SK-N-SH (cell line): ENCODE results near the gene ALDH3A2. TPM values are rescaled to one million over a fixed set of nuclear protein-coding genes. Genes with fewer than 3 reads are reported as not detected.

Source experiments
- CTCF ChIA-PET: fragments of 300-600, 350-600 bp; formaldehyde crosslinking; extraction: SDS; loops from one replicate; lab custom pipeline; 2021; lab: Yijun Ruan, JAX
- POLR2A ChIA-PET: fragments of 350-600 bp; sonication (Branson Sonifier 250); formaldehyde crosslinking; extraction: SDS; loops from one replicate; lab custom pipeline; 2020; ENCODE audit warnings: antibody characterized with exemption, inconsistent platforms; lab: Yijun Ruan, JAX
- DNase-seq: peaks from one replicate; pipeline ENCODE4 v3.0.0; 2012
- H2AFZ ChIP-seq: fragments of 200-600 bp; sonication (generic); 2 replicates; pipeline ENCODE4 v1.8.1; 2016; ENCODE audit warnings: antibody characterized with exemption, mild to moderate bottlenecking, low read depth
- H3F3A ChIP-seq: fragments of 200-600 bp; sonication (generic); replicated peaks from 2 replicates; pipeline ENCODE3; 2016; ENCODE audit warnings: antibody characterized with exemption, mild to moderate bottlenecking; ENCODE audit not compliant: insufficient read depth
- H3K27ac ChIP-seq, 2 experiments: fragments of 200-500 bp in 1 of 2; fragments of 200-600 bp in 1 of 2; sonication (Bioruptor generic) in 1 of 2; sonication (generic), shearing (Covaris generic) in 1 of 2; 2 replicates each; pipeline versions ENCODE4 v1.5.1 to v1.6.1; 2014 to 2016; ENCODE audit warnings: low read depth in 2 of 2, inconsistent platforms in 1 of 2, low read length in 1 of 2, mild to moderate bottlenecking in 1 of 2, mixed read lengths in 1 of 2
- H3K27me3 ChIP-seq: fragments of 200-600 bp; sonication (generic), shearing (Covaris generic); 2 replicates; pipeline ENCODE4 v1.6.1; 2016; ENCODE audit warnings: mixed run types; ENCODE audit not compliant: insufficient read depth
- H3K36me3 ChIP-seq, 2 experiments: fragments of 200-500 bp in 1 of 2; fragments of 200-600 bp in 1 of 2; sonication (Bioruptor generic) in 1 of 2; sonication (generic) in 1 of 2; replicated peaks in 1 of 2; 2 replicates each; pipeline versions ENCODE3 to v1.5.1; 2014 to 2016; ENCODE audit warnings: low read length in 1 of 2, mild to moderate bottlenecking in 1 of 2; ENCODE audit not compliant: insufficient read depth in 2 of 2, control insufficient read depth in 1 of 2
- H3K4me1 ChIP-seq, 2 experiments: fragments of 200-500 bp in 1 of 2; fragments of 200-600 bp in 1 of 2; sonication (Bioruptor generic) in 1 of 2; sonication (generic), shearing (Covaris generic) in 1 of 2; 2 replicates each; pipeline versions ENCODE4 v1.5.1 to v1.6.1; 2014 to 2016; ENCODE audit warnings: low read depth in 1 of 2, low read length in 1 of 2, mixed run types in 1 of 2; ENCODE audit not compliant: insufficient read depth in 2 of 2, control insufficient read depth in 1 of 2
- H3K4me2 ChIP-seq: fragments of 200-600 bp; sonication (generic), shearing (Covaris generic); 2 replicates; pipeline ENCODE4 v1.6.1; 2017; ENCODE audit warnings: mixed run types
- H3K4me3 ChIP-seq, 2 experiments: fragments of 200-500 bp in 1 of 2; fragments of 200-600 bp in 1 of 2; sonication (Bioruptor generic) in 1 of 2; sonication (generic), shearing (Covaris generic) in 1 of 2; 2 replicates each; pipeline versions ENCODE4 v1.5.1 to v1.8.1; 2014 to 2016; ENCODE audit warnings: low read depth in 2 of 2, inconsistent platforms in 1 of 2, low read length in 1 of 2, mild to moderate bottlenecking in 1 of 2, mixed read lengths in 1 of 2, moderate library complexity in 1 of 2
- H3K79me2 ChIP-seq: fragments of 200-600 bp; sonication (generic); 2 replicates; pipeline ENCODE4 v1.8.1; 2017; ENCODE audit warnings: mild to moderate bottlenecking; ENCODE audit not compliant: insufficient read depth
- H3K9ac ChIP-seq: fragments of 200-600 bp; sonication (generic); 2 replicates; pipeline ENCODE4 v1.6.1; 2017; ENCODE audit warnings: mixed run types
- H3K9me2 ChIP-seq: fragments of 200-600 bp; sonication (generic); 2 replicates; pipeline ENCODE4 v1.6.1; 2017; ENCODE audit warnings: mixed run types
- H3K9me3 ChIP-seq: fragments of 200-600 bp; sonication (generic); 2 replicates; pipeline ENCODE4 v1.6.1; 2017; ENCODE audit warnings: mixed run types, mild to moderate bottlenecking, moderate library complexity
- H4K20me1 ChIP-seq: fragments of 200-600 bp; sonication (generic); 2 replicates; pipeline ENCODE4 v1.6.1; 2017; ENCODE audit warnings: mild to moderate bottlenecking, mixed run types; ENCODE audit not compliant: insufficient read depth
- ELF1 ChIP-seq: IDR thresholded peaks from 2 replicates; pipeline ENCODE4 v1.4.0; 2012
- EZH2phosphoT487 ChIP-seq: fragments of 200-600 bp; sonication (generic); IDR thresholded peaks from 2 replicates; pipeline ENCODE4 v1.6.1; 2017; ENCODE audit warnings: low read depth, mixed run types, mild to moderate bottlenecking, antibody characterized with exemption, moderate library complexity, borderline replicate concordance
- FOSL2 ChIP-seq: IDR thresholded peaks from 2 replicates; pipeline ENCODE4 v1.4.0; 2012; ENCODE audit warnings: low read depth, mild to moderate bottlenecking, moderate library complexity, borderline replicate concordance
- FOXM1 ChIP-seq: IDR thresholded peaks from 2 replicates; pipeline ENCODE4 v1.4.0; 2012; ENCODE audit warnings: low read depth, mild to moderate bottlenecking
- GABPA ChIP-seq: IDR thresholded peaks from 2 replicates; pipeline ENCODE4 v1.4.0; 2012; ENCODE audit warnings: low read depth, mild to moderate bottlenecking
- MXI1 ChIP-seq: IDR thresholded peaks from 2 replicates; pipeline ENCODE4 v1.6.1; 2012; ENCODE audit warnings: mild to moderate bottlenecking, low read depth, low read length, improper control_type of control experiment
- RAD21 ChIP-seq: IDR thresholded peaks from 2 replicates; pipeline ENCODE4 v1.6.1; 2012; ENCODE audit warnings: mild to moderate bottlenecking, low read length
- RCOR1 ChIP-seq: fragments of 150-350 bp; IDR thresholded peaks from 2 replicates; pipeline ENCODE4 v1.6.1; 2017; ENCODE audit warnings: antibody characterized with exemption, low read length
- REST ChIP-seq: IDR thresholded peaks from 2 replicates; pipeline ENCODE4 v1.6.1; 2012; ENCODE audit warnings: mild to moderate bottlenecking, low read depth, low read length, moderate library complexity
- RFX5 ChIP-seq: IDR thresholded peaks from 2 replicates; pipeline ENCODE4 v1.6.1; 2012; ENCODE audit warnings: mild to moderate bottlenecking, improper control_type of control experiment, low read length
- SIN3A ChIP-seq: IDR thresholded peaks from 2 replicates; pipeline ENCODE4 v1.6.1; 2012; ENCODE audit warnings: low read depth, mild to moderate bottlenecking, low read length, moderate library complexity, borderline replicate concordance
- SMC3 ChIP-seq: IDR thresholded peaks from 2 replicates; pipeline ENCODE4 v1.6.1; 2012; ENCODE audit warnings: low read depth, low read length, improper control_type of control experiment
- TAF1 ChIP-seq: IDR thresholded peaks from 2 replicates; pipeline ENCODE4 v1.6.1; 2012; ENCODE audit warnings: low read depth, mild to moderate bottlenecking, low read length, moderate library complexity, borderline replicate concordance
- TCF12 ChIP-seq: IDR thresholded peaks from 2 replicates; pipeline ENCODE4 v1.4.0; 2012
- YY1 ChIP-seq: IDR thresholded peaks from 2 replicates; pipeline ENCODE4 v1.4.0; 2012; ENCODE audit warnings: low read depth, mild to moderate bottlenecking
- WGBS: methylation state at CpG from one replicate; pipeline ENCODE4 v1.1.6; 2017; ENCODE audit warnings: low lambda C conversion rate; 5-methylcytosine and 5-hydroxymethylcytosine counted together
- polyA plus RNA-seq, 3 experiments: library from polyadenylated mRNA; depleted of rRNA; stranded (reverse); fragments of >200 nt; gene quantifications; 2 replicates each; pipeline ENCODE4 v1.2.3, GENCODE V29; 2012
- TF ChIP-seq, protein P1 (sequence below): IDR thresholded peaks from 2 replicates; pipeline ENCODE4 v1.4.0; 2012; ENCODE audit warnings: low read depth

Gene ALDH3A2
- polyA plus RNA-seq, 1 of the 3 experiments (the other 2 are of a cell fraction) = 16.6 TPM

- DNase-seq = no peak
- Histone ChIP-seq H3K9me3 (no peaks in the 10 kb centered on the region), H3K4me3 (no peak overlapping the region), H3K4me2 (no peak overlapping the region), H2AFZ (no peak overlapping the region), H3K79me2 (no peaks in the 10 kb centered on the region), H3K4me1 (peaks cover 0 to 12% of the 10 kb centered on the region in 2 experiments; a peak in 1 of 4 replicates), H3K9ac (no peak overlapping the region), H3K27ac (no peak overlapping the region), H3K27me3 (no peaks in the 10 kb centered on the region), H3F3A (no peaks in the 10 kb centered on the region), H3K36me3 (no peaks in the 10 kb centered on the region), H3K9me2 (no peaks in the 10 kb centered on the region), H4K20me1 (no peaks in the 10 kb centered on the region)
- WGBS = 63% methylated on average over 1 of the region's 5 CpGs
- TF ChIP-seq RCOR1 = no peak
- no peak for TF ChIP-seq SIN3A
- TF ChIP-seq, protein P1, sequence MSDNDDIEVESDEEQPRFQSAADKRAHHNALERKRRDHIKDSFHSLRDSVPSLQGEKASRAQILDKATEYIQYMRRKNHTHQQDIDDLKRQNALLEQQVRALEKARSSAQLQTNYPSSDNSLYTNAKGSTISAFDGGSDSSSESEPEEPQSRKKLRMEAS = no peak
- TF ChIP-seq EZH2phosphoT487 = no peak
- TF ChIP-seq FOXM1 = no peak
- no peak for TF ChIP-seq ELF1
- TF ChIP-seq SMC3 = no peak
- no peak for TF ChIP-seq FOSL2
- no peak for TF ChIP-seq REST
- TF ChIP-seq GABPA = no peak
- no peak for TF ChIP-seq TAF1
- TF ChIP-seq TCF12 = no peak
- TF ChIP-seq RAD21 = no peak
- TF ChIP-seq YY1 = no peak
- TF ChIP-seq RFX5 = no peak
- no peak for TF ChIP-seq MXI1
- POLR2A ChIA-PET = no interaction called here
- CTCF ChIA-PET = interaction anchor here (0.9 to 2.4 kb wide), 6 partner anchors 13 to 357 kb away, joined by 3 to 9 read pairs (median 3); partner anchors contain the start of gene B9D1
Measured at GRCh38 chr17:19720210-19720475, 71.6 kb downstream of the ALDH3A2 start.
